Gastrocnemius medialis (tissue), 4 donors: Measurements from ENCODE around the gene RASA3. TPM values are rescaled to one million over a fixed set of nuclear protein-coding genes. Genes with fewer than 3 reads are reported as not detected.

Experiments
- ATAC-seq, 2 donors: fragments of 150-250 bp; one replicate each; pipeline ENCODE4 v1.9.1; 2016
- DNase-seq, 2 donors: peaks; one replicate each; pipeline ENCODE4 v3.0.0-alpha.2; 2019
- H3K27ac ChIP-seq, 4 donors: fragments of 200-600 bp; sonication (generic); 1 replicate in 1 of 4; 2 replicates in 3 of 4; pipeline ENCODE4 v1.5.1; 2016 to 2018; ENCODE audit warnings: mild to moderate bottlenecking in 2 of 4, moderate library complexity in 1 of 4
- H3K27me3 ChIP-seq, 3 donors: fragments of 200-600 bp; sonication (generic) in 2 of 3; 1 replicate in 1 of 3; 2 replicates in 2 of 3; pipeline versions ENCODE4 v1.5.1 to v1.6.0; 2016 to 2019; ENCODE audit warnings: mild to moderate bottlenecking in 1 of 3, moderate library complexity in 1 of 3
- H3K36me3 ChIP-seq, 2 donors: fragments of 200-600 bp; sonication (generic) in 1 of 2; one replicate each; pipeline ENCODE4 v1.5.1; 2017 to 2018
- H3K4me1 ChIP-seq, 2 donors: fragments of 200-600 bp; sonication (generic) in 1 of 2; one replicate each; pipeline ENCODE4 v1.5.1; 2016 to 2017; ENCODE audit warnings: mild to moderate bottlenecking in 2 of 2
- H3K4me3 ChIP-seq, 4 donors: fragments of 200-600 bp; sonication (generic) in 3 of 4; 1 replicate in 1 of 4; 2 replicates in 3 of 4; pipeline ENCODE4 v1.5.1; 2016 to 2019; ENCODE audit warnings: mild to moderate bottlenecking in 2 of 4
- H3K9me3 ChIP-seq, 3 donors: fragments of 200-600 bp; sonication (generic) in 2 of 3; 1 replicate in 1 of 3; 2 replicates in 2 of 3; pipeline ENCODE4 v1.5.1; 2016 to 2019
- CTCF ChIP-seq, 5 experiments: fragments of 450-650 bp in 3 of 5; fragments of 200-600 bp in 2 of 5; sonication (generic) in 2 of 5; IDR thresholded peaks in 4 of 5; conservative IDR thresholded peaks in 1 of 5; 1 replicate in 4 of 5; 2 replicates in 1 of 5; pipeline ENCODE4 v1.5.1; 2016 to 2019; ENCODE audit warnings: antibody characterized with exemption in 5 of 5, mild to moderate bottlenecking in 3 of 5, moderate library complexity in 3 of 5
- POLR2A ChIP-seq, 2 donors: fragments of 450-650 bp; IDR thresholded peaks; one replicate each; pipeline ENCODE4 v1.6.1; 2017; ENCODE audit warnings: antibody characterized with exemption in 2 of 2, mild to moderate bottlenecking in 2 of 2, moderate library complexity in 2 of 2
- in situ Hi-C, 4 donors: fragments of 200-750 bp; cut with MboI; loops; one replicate each; pipeline versions ENCODE4 v1.15.0 to v1.8.0; 2017; ENCODE audit warnings: low sequenced_read_pairs in 4 of 4
- intact Hi-C: fragments of 100-400 bp; cut with DNase I; formaldehyde crosslinking; loops from one replicate; pipeline ENCODE4 v1.15.1; 2023; ENCODE audit warnings: low total_unique reads
- total RNA-seq, 4 donors: library from RNA; depleted of rRNA; stranded (reverse); fragments of >200 nt; gene quantifications; one replicate each; pipeline versions ENCODE4 v1.1.0 to v1.2.3, GENCODE V29; 2016

Gene RASA3
- total RNA-seq, 4 donors from 2014 or later, result 3.4 to 22.2 (median 10.8) TPM

GRCh38 chr13:114039471-114040141 lies 92.8 kb downstream of the RASA3 start:
- ATAC-seq (no peak), DNase-seq (no peak)
- in situ Hi-C loops, result no loop called here
- TF ChIP-seq POLR2A (IDR thresholded peaks at IDR 0.05) (no peak), CTCF (IDR thresholded peaks at IDR 0.05 in 4 of 5, conservative IDR thresholded peaks at IDR 0.05 in 1 of 5) (no peak)
- Histone ChIP-seq H3K4me3 (no peak overlapping the region), H3K9me3 (no peaks in the 10 kb centered on the region), H3K27me3 (no peaks in the 10 kb centered on the region), H3K4me1 (peaks cover 34% of the 10 kb centered on the region in 2 donors), H3K36me3 (no peaks in the 10 kb centered on the region), H3K27ac (no peak overlapping the region)
- intact Hi-C loops, result loop anchor here (5.0 kb wide), 2 partner anchors 93 to 188 kb away; partner anchors contain the start of gene RASA3

GRCh38 chr13:114038900-114039299 lies 93.5 kb downstream of the RASA3 start:
- Histone ChIP-seq H3K4me1 (peaks cover 34 to 40% of the 10 kb centered on the region in 2 donors), H3K9me3 (no peaks in the 10 kb centered on the region), H3K27me3 (no peaks in the 10 kb centered on the region), H3K36me3 (no peaks in the 10 kb centered on the region), H3K27ac (no peak overlapping the region), H3K4me3 (no peak overlapping the region)
- in situ Hi-C loops, result no loop called here
- intact Hi-C loops, result loop anchor here (5.0 kb wide), 1 partner anchor 93 kb away; the partner anchor contains the start of gene RASA3
- no peak for DNase-seq
- TF ChIP-seq CTCF (IDR thresholded peaks at IDR 0.05 in 4 of 5, conservative IDR thresholded peaks at IDR 0.05 in 1 of 5) (no peak), POLR2A (IDR thresholded peaks at IDR 0.05) (no peak)
- ATAC-seq, result no peak

GRCh38 chr13:114038211-114038613 lies 94.2 kb downstream of the RASA3 start:
- H3K4me1 ChIP-seq, result peaks cover 32 to 37% of the 10 kb centered on the region in 2 donors
- DNase-seq, result no peak
- intact Hi-C loops, result loop anchor here (5.0 kb wide), 1 partner anchor 94 kb away; the partner anchor contains the start of gene RASA3

GRCh38 chr13:114037674-114038073 lies 94.7 kb downstream of the RASA3 start:
- in situ Hi-C loops (no loop called here), intact Hi-C loops (loop anchor here (5.0 kb wide), 1 partner anchor 95 kb away; the partner anchor contains the start of gene RASA3)
- peaks cover 28 to 33% of the 10 kb centered on the region in 2 donors for H3K4me1 ChIP-seq
- TF ChIP-seq POLR2A (IDR thresholded peaks at IDR 0.05), result no peak
- no peak for TF ChIP-seq CTCF (IDR thresholded peaks at IDR 0.05 in 4 of 5, conservative IDR thresholded peaks at IDR 0.05 in 1 of 5)
- H3K9me3 ChIP-seq, result no peaks in the 10 kb centered on the region
- H3K36me3 ChIP-seq, result no peaks in the 10 kb centered on the region
- ATAC-seq, result no peak
- no peak overlapping the region for H3K4me3 ChIP-seq
- H3K27me3 ChIP-seq, result no peaks in the 10 kb centered on the region
- no peak overlapping the region for H3K27ac ChIP-seq
- DNase-seq, result no peak

More at GRCh38 chr13:114038211-114038613, 94.2 kb downstream of the RASA3 start:
- Histone ChIP-seq H3K36me3 (no peaks in the 10 kb centered on the region), H3K27ac (no peak overlapping the region), H3K4me3 (no peak overlapping the region), H3K9me3 (no peaks in the 10 kb centered on the region), H3K27me3 (no peaks in the 10 kb centered on the region)
- TF ChIP-seq CTCF (IDR thresholded peaks at IDR 0.05 in 4 of 5, conservative IDR thresholded peaks at IDR 0.05 in 1 of 5), result no peak
- TF ChIP-seq POLR2A (IDR thresholded peaks at IDR 0.05), result no peak
- in situ Hi-C loops, result no loop called here
- no peak for ATAC-seq
